Activated CD8-positive, alpha-beta memory T cell treated with anti-CD3 and anti-CD28 coated beads for 48 hours (primary cell): Measurements from ENCODE around the gene SMG1.
"Not testable (repeated sequence)": the region's sequence is repeated elsewhere in the genome, so short reads cannot be mapped to it uniquely, and the experiment has no call there.

Source experiments
- DNase-seq, 3 experiments: peaks; one replicate each; pipeline ENCODE4 v3.0.0-alpha.2; 2020; ENCODE audit warnings: low read depth in 2 of 3, low spot score in 2 of 3

Gene SMG1

GRCh38 chr16:18925986-18926865, at the start of gene SMG1:
Gene SMG1, minus strand, starts transcription at chr16:18926408. Its CDS starts 367 bp downstream, at chr16:18926041.
- peak; percentile 84 to 92 (median 90) for DNase-seq

- no peak for DNase-seq
Observed at GRCh38 chr16:18975109-18975508, 48.9 kb upstream of the SMG1 start.

GRCh38 chr16:18969855-18970240, 43.6 kb upstream of the SMG1 start:
- DNase-seq, result no peak

- peak; percentile 38 to 72 (median 62) for DNase-seq
Observed at GRCh38 chr16:18969050-18969854, 43.0 kb upstream of the SMG1 start.

GRCh38 chr16:18966791-18967190, 40.6 kb upstream of the SMG1 start:
- DNase-seq, result no peak

GRCh38 chr16:18965555-18965954, 39.3 kb upstream of the SMG1 start:
- DNase-seq, result no peak

GRCh38 chr16:18959031-18959505, 32.9 kb upstream of the SMG1 start:
- DNase-seq, result no peak

GRCh38 chr16:18958621-18959029, 32.4 kb upstream of the SMG1 start:
- DNase-seq, result no peak

- not testable (repeated sequence) for DNase-seq
Observed at GRCh38 chr16:18956658-18957241, 30.5 kb upstream of the SMG1 start.

GRCh38 chr16:18955874-18956580, 29.8 kb upstream of the SMG1 start:
- DNase-seq, result not testable (repeated sequence)

GRCh38 chr16:18953547-18953946, 27.3 kb upstream of the SMG1 start:
- DNase-seq, result no peak

- DNase-seq, result no peak
Observed at GRCh38 chr16:18950469-18951185, 24.4 kb upstream of the SMG1 start.

GRCh38 chr16:18948372-18949020, 22.3 kb upstream of the SMG1 start:
- no peak for DNase-seq

GRCh38 chr16:18945233-18945632, 19.0 kb upstream of the SMG1 start:
- no peak for DNase-seq

- no peak for DNase-seq
Observed at GRCh38 chr16:18943414-18943813, 17.2 kb upstream of the SMG1 start.

- DNase-seq, result no peak
Observed at GRCh38 chr16:18942061-18942460, 15.9 kb upstream of the SMG1 start.

GRCh38 chr16:18941471-18941870, 15.3 kb upstream of the SMG1 start:
- no peak for DNase-seq

- DNase-seq, result no peak
Observed at GRCh38 chr16:18938986-18939385, 12.8 kb upstream of the SMG1 start.

- DNase-seq, result no peak
Observed at GRCh38 chr16:18937390-18937789, 11.2 kb upstream of the SMG1 start.
